ENCODE data around the gene TPT1.
"Not testable (repeated sequence)": the region's sequence is repeated elsewhere in the genome, so short reads cannot be mapped to it uniquely, and the experiment has no call there.

DNA sequence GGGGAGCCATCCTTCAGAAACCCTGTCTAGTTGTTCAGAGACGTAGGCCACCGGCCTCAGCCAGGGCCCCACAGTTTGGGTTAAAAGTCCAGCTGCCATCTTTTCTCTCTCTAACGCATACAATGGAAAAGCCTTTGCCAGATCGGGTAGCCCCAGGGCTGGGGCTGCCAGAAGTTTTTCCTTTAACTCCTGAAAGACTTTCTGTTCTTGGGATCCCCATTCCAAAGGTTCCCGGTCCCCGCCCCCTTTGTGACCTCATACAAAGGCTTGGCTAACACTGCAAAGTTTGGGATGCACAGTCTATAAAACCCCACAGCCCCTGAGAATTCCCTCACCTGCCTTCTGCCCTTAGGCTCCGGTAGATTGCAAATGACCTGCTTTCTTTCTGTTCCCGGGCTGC is 41.8 kb upstream of the TPT1 start:
- TF ChIP-seq, protein P1, sequence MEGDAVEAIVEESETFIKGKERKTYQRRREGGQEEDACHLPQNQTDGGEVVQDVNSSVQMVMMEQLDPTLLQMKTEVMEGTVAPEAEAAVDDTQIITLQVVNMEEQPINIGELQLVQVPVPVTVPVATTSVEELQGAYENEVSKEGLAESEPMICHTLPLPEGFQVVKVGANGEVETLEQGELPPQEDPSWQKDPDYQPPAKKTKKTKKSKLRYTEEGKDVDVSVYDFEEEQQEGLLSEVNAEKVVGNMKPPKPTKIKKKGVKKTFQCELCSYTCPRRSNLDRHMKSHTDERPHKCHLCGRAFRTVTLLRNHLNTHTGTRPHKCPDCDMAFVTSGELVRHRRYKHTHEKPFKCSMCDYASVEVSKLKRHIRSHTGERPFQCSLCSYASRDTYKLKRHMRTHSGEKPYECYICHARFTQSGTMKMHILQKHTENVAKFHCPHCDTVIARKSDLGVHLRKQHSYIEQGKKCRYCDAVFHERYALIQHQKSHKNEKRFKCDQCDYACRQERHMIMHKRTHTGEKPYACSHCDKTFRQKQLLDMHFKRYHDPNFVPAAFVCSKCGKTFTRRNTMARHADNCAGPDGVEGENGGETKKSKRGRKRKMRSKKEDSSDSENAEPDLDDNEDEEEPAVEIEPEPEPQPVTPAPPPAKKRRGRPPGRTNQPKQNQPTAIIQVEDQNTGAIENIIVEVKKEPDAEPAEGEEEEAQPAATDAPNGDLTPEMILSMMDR (IDR thresholded peaks at IDR 0.05; ENCODE audit: poor library complexity), result not testable (repeated sequence)
- TF ChIP-seq EZH2 (IDR thresholded peaks at IDR 0.05; ENCODE audit: borderline replicate concordance); EZH2phosphoT487 (IDR thresholded peaks at IDR 0.05; ENCODE audit: low read depth, severe bottlenecking, unreplicated experiment): not testable (repeated sequence)
